Posterior vena cava (tissue), 2 donors: ENCODE results near the gene EEF1AKMT1. TPM values are rescaled to one million over a fixed set of nuclear protein-coding genes. Genes with fewer than 3 reads are reported as not detected.

ENCODE experiments used
- DNase-seq: peaks from one replicate; pipeline ENCODE4 v3.0.0-alpha.2; 2020; ENCODE audit warnings: low spot score
- intact Hi-C, 2 donors: fragments of 100-400 bp; cut with DNase I; formaldehyde crosslinking; loops; one replicate each; pipeline versions ENCODE4 v1.14.1 to v1.14.2; 2022 to 2023
- long read RNA-seq, 2 donors: library from polyadenylated mRNA; unstranded; transcript quantifications; one replicate each; pipeline ENCODE4 v2.0.0, GENCODE V29; 2020 to 2021
- total RNA-seq, 2 donors: library from RNA; stranded (reverse); fragmentation: NEBNext Ultra II Directional; extraction: Animal tissue kit (Norgen Biotek cat#: 25700); gene quantifications; one replicate each; pipeline ENCODE4 v1.2.1, GENCODE V29; 2021
- donor health status: DM: yes; HTN: yes; CAD: no.
- donor health status: DM: yes; HTN: yes; CAD: no.

EEF1AKMT1 gene, protein sequence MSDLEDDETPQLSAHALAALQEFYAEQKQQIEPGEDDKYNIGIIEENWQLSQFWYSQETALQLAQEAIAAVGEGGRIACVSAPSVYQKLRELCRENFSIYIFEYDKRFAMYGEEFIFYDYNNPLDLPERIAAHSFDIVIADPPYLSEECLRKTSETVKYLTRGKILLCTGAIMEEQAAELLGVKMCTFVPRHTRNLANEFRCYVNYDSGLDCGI
- total RNA-seq = 10 to 100 TPM; 13.7 to 17.4 TPM
- long read RNA-seq, donor 1, partial matches to known transcripts = 0 of 3 reads
- long read RNA-seq, donor 1, other reads (novel, unspliced or antisense) = 1 of 3 reads
- long read RNA-seq, donor 2, partial matches to known transcripts = 1 of 13 reads
- long read RNA-seq, donor 2, other reads (novel, unspliced or antisense) = 8 of 13 reads

DNA sequence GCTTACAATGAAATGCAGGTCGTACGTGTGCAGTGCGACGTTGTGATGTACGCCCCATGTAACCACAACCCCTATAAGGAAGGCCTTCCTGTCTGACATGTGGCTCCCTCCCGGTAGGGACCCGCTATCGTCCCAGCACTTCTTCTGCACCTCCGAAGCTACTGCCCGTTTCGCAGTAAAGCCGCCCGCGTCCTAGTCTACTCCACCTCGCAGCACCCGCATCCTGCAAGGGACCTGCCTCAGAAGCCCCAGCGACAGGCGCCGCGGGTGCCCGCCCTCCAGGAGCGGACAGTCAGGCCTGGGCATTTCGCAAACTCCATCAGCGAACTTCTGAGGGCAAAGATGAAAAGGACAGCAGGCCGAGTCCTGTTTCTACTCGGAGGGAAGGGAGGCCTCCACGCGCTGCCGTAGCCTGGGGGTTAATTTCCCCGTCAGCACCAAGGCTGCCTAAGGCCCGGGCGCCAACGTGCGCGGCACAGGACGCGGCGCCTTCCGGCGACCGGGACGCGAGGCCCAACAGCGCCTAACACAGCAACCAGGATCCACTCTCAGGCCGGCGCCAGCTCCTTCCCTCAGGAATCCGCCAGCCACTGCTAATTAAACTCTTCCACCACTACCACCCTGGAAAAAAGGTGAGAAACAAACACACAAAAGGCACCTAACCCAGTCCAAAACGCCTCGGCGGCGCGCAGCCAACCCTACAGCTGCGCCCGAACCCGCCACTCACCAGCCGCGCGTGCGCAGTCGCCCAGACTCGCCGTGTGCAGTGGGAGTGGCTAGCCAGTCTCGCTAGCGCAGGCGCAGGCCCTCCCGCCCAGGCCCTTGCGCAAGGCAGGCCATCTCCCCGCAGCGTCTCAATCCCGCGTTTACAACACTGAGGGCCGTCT lies at the start of gene EEF1AKMT1:
EEF1AKMT1 (minus strand) TSS at position 768 of the 887 bp plus-strand sequence. CDS start 16,363 bp downstream, outside the sequence.
- DNase-seq = peak; percentile 99
- intact Hi-C loops = no loop called here

DNA sequence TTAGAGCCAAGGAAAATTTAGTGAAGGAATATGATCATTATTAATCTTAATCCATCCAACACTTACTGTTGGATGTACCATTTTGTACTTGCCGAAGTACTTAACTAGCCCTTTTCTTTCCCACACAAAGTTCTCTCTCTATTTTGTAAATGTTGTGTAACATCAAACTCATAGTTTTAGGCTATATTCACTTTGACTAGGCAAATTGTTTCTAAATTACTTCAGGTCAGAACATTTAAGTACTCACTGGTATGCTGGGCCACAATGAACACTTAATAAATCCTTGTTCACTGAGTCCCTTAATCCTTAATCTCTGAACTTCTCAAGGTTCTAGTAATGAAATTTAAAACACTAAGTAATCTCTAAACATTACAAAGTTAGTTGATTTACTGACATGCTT lies 49.3 kb upstream of the EEF1AKMT1 start:
- intact Hi-C loops = loop anchor here in 1 of 2 donors (10.0 kb wide), 1 partner anchor 328 kb away; no protein-coding TSS in a partner anchor
- no peak for DNase-seq

DNA sequence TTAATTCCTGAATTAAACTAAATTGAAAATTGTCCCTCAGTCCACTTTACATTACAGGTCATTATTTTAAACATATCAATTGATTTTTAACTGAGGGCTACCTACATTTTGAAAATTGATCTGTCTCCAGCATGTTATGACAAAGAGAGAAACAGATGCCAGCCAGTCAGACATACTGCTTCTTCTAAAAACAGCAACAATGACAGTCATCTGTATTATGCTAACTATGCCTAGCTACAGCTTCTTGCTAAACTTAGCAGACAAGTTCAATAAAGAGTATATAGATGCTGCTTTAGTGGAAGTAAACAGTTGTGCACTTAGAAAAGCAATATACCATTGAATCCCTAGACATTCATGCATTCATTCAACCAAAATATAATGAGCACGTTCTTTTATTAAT lies 48.6 kb upstream of the EEF1AKMT1 start:
- intact Hi-C loops = loop anchor here in 1 of 2 donors (10.0 kb wide), 1 partner anchor 328 kb away; no protein-coding TSS in a partner anchor
- DNase-seq = no peak

DNA sequence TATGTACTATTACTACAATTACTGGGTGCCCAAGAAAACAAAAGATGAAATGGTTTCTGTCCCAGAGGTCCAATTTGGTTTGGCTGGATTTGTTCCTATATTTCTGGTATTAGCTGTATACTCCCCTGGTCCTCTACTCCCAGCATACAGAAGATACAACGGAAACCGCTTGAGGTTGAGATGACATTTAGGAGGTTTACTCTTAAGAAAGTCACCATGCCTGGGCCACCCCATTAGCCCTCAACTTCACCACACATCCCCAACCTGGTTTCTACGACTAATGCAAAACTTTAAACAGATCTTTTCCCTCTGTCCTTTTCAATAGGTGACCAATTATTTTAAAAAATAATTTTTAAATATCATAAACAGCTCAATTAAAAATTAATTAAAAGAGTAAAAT lies 46.0 kb upstream of the EEF1AKMT1 start:
- intact Hi-C loops = loop anchor here in 1 of 2 donors (10.0 kb wide), 1 partner anchor 325 kb away; no protein-coding TSS in a partner anchor
- no peak for DNase-seq

DNA sequence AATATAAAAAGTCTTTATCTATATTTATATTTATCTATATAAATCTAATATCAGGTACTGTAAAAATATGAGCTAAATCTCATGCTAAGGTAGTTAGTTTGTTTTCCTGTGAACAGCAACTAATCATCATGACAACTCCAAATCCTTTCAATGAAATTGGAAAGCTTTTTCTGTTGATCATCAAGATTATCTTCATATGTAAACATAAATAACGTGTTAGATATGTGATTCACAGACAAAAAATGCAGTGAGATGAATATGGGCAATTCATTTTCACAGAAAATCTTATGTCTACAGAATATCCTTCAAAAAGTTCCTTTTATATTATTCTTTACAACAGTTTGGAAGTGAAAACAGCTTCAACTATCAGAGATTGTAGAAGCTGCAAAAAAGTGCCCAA lies 41.7 kb upstream of the EEF1AKMT1 start:
- intact Hi-C loops = no loop called here
- DNase-seq = no peak

DNA sequence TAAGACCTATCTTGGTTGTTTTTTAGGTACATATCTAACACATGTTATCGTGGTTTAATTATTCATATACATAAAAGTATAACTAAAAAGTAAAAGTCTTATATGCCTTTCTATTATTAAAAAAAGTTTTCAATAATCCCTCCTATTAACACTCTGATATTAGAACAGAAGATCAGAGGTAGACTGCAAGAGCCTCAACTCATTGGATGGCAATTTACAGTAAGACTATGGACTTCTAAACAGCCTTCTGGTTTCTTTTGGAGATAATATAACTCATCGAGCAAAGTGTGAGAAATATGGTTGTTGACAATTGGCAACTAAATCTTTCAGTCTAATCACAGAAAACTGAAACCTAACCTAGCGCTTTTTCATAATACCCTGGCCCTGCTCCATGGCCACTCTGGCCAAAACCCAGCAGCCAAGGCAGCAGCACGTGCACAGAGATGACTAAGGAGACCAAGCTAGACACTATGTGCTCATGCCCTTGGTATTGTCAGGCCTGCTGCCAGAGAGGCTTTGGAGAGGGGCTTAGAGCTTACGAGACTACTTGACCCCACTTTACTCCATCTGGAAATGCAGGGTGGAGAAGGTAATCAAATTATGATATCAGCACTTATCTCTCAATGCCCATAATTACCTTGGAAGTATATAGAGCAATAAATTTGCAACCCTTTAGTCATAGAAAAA lies 40.6 kb upstream of the EEF1AKMT1 start:
- intact Hi-C loops = no loop called here
- DNase-seq = peak; percentile 96

DNA sequence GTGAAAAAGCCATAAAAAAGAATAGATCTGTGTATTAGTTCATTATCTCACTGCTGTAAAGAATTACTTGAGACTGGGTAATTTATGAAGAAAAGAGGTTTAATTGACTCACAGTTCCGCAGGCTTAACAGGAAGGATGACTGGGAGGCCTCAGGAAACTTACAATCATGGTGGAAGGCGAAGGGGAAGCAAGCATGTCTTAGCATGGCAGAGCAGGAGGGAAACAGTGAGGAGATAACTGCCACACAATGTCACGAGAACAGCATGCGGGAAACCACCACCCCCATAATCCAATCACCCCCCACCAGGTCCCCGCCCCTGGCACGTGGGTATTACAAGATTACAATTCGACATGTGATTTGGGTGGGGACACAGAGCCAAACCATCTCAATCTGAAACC lies 39.1 kb upstream of the EEF1AKMT1 start:
- intact Hi-C loops = no loop called here
- no peak for DNase-seq

DNA sequence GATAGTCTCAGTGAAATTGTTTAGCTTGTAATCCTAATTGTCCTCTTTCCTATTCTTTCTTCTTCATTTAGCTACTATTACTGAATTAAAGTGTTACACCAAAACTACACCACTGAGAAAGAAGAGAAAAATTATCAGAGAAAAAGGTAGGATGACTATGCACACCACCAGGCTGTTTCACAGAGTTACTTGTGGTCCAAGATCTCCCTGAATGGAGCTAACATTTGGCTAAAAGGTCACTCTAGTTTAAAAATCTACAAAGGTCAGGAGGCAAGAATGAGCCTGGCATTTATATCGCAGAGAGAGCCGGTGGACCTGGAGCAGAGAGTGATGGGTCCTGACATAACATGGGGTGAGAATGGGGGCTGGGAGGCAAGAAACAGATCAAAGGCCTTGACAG lies 37.0 kb upstream of the EEF1AKMT1 start:
- no peak for DNase-seq
- intact Hi-C loops = no loop called here

DNA sequence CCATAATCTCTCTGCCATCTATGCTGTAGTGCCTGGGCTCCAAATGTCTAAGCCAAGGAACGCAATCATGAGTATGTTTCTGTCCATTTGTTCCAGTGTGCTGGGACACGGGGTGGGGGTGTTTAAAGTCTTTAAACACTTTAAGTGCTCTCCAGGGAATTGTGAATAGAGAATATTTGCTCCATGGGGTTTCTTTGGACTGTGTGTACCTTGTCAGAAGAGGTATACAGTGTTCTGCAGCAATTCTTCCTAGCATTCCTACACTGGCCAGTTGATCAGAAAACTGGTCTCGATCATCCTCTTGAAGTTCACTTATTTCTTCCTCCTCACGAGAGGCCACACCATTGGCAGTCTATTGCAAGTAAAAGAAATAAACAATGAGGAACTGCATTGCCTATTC lies 35.1 kb upstream of the EEF1AKMT1 start:
- intact Hi-C loops = no loop called here
- DNase-seq = no peak

DNA sequence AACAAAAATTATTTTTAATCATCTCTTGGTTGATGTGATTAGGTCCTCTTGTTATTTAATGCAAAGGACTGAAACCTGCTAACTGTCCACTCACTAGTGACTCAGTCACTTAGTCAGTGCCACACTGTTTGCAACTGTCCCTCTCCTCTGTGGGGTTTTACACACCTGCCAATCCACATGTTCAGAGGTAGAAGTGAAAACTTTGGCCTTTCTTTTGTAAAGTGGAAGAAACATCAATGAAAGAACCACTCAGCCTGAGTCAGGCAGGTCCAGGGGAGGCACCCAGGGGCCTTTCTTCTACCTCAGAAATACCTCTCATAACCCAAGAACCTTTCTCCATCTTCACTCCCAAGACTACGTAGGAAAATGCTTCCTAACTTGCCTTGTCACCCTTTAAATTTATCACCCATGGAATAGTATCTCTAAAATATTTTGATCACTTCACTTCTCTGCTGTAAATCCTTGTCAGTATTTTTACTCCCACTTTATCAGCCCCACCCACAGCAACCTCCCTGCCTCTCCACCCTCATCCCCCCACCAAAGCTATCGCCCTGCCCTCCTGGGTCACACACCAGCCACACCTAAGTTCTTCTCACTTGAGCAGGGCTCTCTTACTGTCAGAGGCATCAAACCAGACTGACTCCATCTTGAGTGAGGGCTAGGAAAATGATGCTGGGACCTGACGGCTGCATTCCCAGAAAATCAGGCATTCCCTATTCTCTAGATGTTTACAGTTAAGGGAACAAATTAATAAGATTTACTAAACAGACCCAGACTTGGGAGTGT lies 29.6 kb upstream of the EEF1AKMT1 start:
- intact Hi-C loops = no loop called here
- DNase-seq = no peak

DNA sequence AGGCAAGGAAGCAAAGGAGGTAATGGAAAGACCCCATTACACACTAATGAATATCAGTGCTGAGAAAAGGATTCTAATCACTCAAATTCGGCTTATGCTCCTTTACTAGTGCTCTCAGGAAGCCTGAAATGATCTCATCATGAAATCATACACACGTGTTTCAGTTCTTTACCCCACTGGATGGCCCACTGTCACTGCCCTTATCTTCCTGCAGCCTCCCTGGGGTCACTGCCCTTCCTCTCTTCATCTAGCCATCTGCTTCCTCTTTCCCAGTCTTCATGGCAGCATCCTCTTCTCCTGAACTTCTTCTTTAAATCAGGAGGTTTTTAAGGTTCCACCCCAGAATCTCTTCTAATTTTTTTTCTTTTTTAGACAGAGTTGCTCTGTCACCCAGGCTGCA lies 27.9 kb upstream of the EEF1AKMT1 start:
- intact Hi-C loops = no loop called here
- no peak for DNase-seq

DNA sequence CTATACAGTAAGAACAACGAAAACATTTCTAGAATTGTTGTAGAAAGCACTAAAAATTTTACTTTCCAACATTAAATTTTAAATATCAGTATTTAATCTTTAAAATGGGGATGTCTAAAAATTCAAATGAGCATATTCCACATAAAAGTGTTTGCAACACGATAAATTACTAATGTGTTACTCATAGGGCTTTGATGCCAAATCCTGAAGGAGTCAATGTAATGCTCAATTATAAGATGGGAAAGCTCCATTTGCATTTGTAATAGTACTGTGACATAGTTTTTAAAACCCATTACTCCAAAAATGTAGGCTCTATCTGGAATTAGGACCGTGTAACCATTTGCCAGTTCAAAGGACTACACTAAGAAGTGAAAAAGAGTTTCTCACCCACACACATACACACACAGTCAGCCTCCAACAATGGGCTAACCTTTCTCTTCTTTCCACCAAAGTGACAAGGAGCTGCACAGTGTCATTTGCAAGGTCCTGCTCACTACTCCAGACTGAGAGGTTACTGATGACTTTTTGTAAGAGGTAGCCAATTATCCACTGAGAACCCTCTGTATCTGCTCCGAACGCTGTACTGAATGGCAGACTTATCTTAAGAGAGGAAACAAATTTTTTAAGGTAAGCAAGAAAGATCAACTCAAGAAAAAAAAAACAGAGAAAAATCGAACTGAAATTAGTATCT lies 26.1 kb upstream of the EEF1AKMT1 start:
- intact Hi-C loops = no loop called here
- DNase-seq = no peak

DNA sequence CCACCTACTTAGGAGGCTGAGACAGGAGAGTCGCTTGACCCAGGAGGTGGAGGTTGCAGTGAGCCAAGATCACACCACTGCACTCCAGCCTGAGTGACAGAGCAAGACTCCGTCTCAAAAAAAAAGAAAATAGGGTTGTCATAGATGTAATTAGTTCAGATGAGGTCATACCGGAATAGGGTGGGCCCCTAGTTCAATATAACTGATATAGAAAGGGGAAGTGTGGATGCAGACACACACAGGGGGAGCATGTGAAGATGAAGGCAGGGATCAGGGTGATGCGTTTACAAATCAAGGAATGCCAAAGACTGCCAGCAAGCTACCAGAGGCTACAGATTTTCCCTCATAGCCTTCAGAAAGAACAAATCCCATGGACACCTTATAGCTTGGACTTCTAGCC lies 24.3 kb upstream of the EEF1AKMT1 start:
- intact Hi-C loops = no loop called here

DNA sequence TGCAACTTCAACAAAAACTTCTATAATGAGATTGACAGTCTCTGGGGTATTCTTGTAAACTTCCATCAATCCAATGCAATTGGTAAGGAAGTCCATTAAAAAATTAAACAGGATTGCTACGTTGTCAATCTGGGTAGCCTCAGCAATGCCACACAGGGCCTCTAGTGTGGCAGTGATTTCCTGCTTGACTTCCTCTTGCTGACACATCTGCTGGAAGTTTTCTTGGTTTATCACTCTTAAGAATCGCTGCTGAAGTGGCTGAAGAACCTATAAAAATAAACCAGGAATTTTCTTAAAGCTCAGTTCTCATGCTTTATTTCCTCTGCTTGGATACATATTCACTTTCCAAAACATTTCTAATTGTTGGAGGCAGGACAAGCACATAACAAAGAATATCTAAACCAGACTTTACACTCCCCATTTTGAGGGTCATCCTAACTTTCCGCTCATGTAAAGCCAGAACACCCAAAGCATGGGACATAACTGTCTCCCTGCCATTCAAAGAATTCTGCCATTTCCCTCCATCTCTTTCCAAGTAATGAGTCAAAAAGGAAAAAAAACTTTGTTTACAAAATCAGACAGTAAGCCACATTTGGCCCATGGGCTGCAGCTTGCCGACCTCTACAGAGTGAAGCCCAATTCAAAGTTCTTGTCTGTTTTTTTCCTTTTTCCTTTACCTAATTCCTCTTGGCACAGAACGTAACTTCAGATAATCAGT lies 23.2 kb upstream of the EEF1AKMT1 start:
- intact Hi-C loops = no loop called here

More for the DNA sequence above, 24.3 kb upstream of the EEF1AKMT1 start:
- no peak for DNase-seq

DNA sequence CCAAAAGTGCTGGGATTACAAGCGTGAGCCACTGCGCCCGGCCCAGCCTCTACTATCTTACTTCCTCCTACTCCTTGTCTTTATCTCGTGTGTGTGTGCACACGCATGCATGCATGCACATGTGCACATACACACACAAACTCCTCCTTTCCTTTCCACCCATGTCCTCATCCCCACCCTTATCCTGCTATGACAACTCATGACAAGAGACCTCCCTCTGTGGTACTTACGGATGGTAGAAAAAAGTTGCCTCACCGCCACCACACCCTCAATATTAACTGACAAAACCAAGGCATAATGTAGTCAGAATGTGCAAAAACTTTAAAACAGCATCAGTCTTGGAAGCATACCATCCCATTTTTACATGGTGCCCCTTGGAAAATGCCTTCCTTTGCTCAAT lies 15.9 kb upstream of the EEF1AKMT1 start:
- DNase-seq = no peak
- intact Hi-C loops = no loop called here

More for the DNA sequence above, 23.2 kb upstream of the EEF1AKMT1 start:
- no peak for DNase-seq

DNA sequence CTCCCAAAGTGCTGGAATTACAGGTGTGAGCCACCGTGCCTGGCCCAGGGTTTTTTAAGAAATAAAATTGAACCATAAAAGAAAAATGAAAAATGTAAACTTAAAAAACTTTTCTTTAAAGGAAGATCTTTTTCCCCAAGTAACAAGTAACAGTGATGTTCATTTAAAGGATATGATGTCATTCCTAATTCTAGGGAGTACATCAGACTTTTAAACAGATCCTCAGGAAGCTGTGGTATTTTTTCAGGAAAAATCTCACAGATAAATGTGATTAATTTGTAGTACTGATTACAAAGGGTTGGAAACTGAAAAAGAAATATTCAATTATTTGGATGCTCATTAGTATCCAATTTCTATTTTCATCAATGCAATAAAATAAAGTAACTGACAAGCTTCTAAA lies 14.6 kb upstream of the EEF1AKMT1 start:
- intact Hi-C loops = no loop called here

DNA sequence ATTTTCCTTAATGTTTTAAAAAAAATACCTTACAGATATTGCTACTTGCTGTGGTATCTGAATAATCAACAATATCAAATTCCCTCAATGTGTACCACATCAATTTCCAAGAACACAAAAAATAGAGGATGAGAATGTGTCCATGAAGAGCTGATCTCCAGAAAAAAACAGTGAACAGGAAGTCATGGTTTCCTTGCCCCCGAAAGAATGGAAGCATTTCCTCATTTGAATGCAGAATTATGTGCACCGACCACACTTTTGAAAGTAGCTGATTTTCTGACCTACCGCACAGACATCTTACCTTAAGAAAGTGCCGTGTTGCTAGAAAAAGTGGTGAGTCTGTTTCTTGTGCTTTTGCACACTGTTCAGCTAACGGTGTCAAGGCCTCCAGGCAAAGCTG lies 13.4 kb upstream of the EEF1AKMT1 start:
- intact Hi-C loops = no loop called here
- DNase-seq = no peak

More for the DNA sequence above, 14.6 kb upstream of the EEF1AKMT1 start:
- no peak for DNase-seq
